Gastrocnemius medialis (tissue), 4 donors: Measurements from ENCODE around the gene AFAP1L2.

Experiments used
- CTCF ChIP-seq, 5 experiments: fragments of 450-650 bp in 3 of 5; fragments of 200-600 bp in 2 of 5; sonication (generic) in 2 of 5; IDR thresholded peaks in 4 of 5; conservative IDR thresholded peaks in 1 of 5; 1 replicate in 4 of 5; 2 replicates in 1 of 5; pipeline ENCODE4 v1.5.1; 2016 to 2019; ENCODE audit warnings: antibody characterized with exemption in 5 of 5, mild to moderate bottlenecking in 3 of 5, moderate library complexity in 3 of 5
- POLR2A ChIP-seq, 2 donors: fragments of 450-650 bp; IDR thresholded peaks; one replicate each; pipeline ENCODE4 v1.6.1; 2017; ENCODE audit warnings: antibody characterized with exemption in 2 of 2, mild to moderate bottlenecking in 2 of 2, moderate library complexity in 2 of 2

GRCh38 chr10:114305521-114305925, 98.8 kb downstream of the AFAP1L2 start:
- TF ChIP-seq CTCF (IDR thresholded peaks at IDR 0.05 in 4 of 5, conservative IDR thresholded peaks at IDR 0.05 in 1 of 5) (no peak), POLR2A (IDR thresholded peaks at IDR 0.05) (no peak)
